GM13976 (cell line): ENCODE measurements around the gene CUX1.

Experiments
- DNase-seq: peaks from one replicate; pipeline ENCODE4 v3.0.0; 2012; ENCODE audit warnings: low spot score
- in situ Hi-C: fragments of 300-500 bp; cut with MboI; formaldehyde crosslinking; loops from one replicate; pipeline ENCODE4 v1.12.0; 2022; ENCODE audit warnings: low sequenced_read_pairs, mixed read lengths, inconsistent platforms; ENCODE audit not compliant: unreplicated experiment
- TF ChIP-seq, protein P1 (sequence below): IDR thresholded peaks from 2 replicates; pipeline ENCODE4 v1.5.1; 2012; ENCODE audit warnings: borderline replicate concordance, mild to moderate bottlenecking; ENCODE audit not compliant: insufficient read depth; ENCODE audit errors: extremely low read depth, missing control alignments, control extremely low read depth

Gene CUX1

DNA sequence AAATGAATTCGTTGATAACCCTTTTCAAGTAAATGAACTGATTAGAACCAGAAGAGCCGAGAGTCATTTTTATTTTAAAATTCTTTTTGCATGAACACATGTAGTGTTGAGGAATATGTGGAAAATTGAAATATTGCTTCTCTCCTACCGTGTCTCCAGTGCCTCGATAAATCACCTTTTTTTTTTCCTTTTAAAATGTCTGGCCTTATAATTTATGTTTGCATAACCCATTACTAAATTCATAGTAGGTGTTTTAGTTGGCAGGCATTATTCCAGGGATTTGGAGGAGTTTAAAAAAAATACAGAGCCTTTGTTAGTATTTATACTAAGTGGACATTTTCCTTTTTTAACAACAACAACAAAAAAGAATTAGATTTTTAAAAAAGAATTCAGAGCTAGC lies 115.6 kb downstream of the CUX1 start:
- no peak for DNase-seq
- in situ Hi-C loops = no loop called here
- TF ChIP-seq, protein P1, sequence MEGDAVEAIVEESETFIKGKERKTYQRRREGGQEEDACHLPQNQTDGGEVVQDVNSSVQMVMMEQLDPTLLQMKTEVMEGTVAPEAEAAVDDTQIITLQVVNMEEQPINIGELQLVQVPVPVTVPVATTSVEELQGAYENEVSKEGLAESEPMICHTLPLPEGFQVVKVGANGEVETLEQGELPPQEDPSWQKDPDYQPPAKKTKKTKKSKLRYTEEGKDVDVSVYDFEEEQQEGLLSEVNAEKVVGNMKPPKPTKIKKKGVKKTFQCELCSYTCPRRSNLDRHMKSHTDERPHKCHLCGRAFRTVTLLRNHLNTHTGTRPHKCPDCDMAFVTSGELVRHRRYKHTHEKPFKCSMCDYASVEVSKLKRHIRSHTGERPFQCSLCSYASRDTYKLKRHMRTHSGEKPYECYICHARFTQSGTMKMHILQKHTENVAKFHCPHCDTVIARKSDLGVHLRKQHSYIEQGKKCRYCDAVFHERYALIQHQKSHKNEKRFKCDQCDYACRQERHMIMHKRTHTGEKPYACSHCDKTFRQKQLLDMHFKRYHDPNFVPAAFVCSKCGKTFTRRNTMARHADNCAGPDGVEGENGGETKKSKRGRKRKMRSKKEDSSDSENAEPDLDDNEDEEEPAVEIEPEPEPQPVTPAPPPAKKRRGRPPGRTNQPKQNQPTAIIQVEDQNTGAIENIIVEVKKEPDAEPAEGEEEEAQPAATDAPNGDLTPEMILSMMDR = no peak

DNA sequence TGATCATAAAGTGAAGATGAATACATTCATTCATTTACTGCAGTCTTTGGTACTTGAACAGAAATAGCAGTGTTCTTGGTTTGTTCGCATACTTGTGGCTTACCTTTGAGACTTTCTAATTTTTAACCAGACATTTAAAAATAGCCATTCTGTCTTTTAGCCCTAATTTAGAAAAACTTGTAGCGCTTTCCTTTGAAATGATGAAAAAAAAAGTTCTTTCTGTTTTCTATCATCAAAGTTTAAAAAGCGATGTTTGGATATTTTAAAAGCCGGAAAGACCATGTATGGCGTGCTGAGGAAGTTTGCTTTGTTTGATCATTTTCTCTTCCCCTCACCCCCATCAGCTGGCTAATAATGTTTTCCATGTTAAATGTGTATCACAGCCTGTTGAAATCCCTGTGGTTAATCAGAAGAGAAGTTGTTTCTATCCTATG lies 116.3 kb downstream of the CUX1 start:
- in situ Hi-C loops = no loop called here
- TF ChIP-seq, protein P1 = no peak
- peak; percentile 67 for DNase-seq

DNA sequence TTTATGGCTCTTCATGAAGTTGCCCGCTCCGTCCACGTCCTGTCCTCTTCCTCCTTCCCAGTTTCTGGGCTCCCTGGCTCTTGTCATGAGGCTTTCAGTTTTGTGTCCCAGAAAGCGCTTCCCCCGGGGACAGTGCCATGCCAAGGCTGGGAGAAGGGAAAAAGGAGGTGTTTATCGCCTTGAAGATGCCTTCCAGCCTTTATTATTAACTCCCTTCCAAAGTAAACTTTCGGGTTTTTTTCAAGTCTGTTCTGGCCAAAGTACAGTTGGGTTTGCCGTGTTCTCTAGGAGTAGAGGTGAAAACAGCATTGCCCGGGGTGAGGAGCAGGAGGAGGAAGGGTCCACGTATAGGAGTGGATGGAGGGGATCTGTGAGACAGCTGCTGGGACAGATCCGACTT lies 117.2 kb downstream of the CUX1 start:
- no peak for DNase-seq
- TF ChIP-seq, protein P1 = no peak
- in situ Hi-C loops = no loop called here

DNA sequence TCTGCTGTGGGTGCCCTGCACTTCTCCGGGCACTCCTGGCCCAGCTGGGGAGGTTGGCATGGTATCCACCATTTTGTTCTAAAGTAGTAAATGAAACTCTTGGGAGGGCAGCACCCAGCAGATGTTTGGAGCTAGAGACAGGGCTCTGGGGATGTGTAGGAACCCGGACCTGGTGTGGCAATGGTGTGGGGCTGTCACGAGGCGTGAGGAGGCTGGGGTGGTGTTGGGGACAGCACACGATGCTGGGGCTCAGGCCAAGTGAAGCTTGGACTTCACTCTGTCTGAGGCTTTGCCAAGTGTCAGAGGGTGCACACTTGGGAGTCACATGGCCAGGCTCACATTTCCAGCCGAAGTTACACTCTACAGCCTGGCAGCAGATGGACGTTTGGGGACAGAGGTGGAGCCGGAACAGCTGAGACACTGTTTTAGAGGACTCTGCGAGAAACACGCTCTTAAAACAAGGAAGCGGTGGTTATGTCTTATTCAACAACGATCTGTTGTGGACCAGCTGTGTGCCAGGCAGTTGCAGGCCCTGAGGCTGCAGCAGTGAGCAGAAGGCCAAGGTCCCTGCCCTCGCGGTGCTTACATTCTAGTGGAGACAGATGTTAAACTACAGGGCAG lies 118.2 kb downstream of the CUX1 start:
- in situ Hi-C loops = no loop called here
- TF ChIP-seq, protein P1 = no peak
- peak; percentile 11 for DNase-seq

DNA sequence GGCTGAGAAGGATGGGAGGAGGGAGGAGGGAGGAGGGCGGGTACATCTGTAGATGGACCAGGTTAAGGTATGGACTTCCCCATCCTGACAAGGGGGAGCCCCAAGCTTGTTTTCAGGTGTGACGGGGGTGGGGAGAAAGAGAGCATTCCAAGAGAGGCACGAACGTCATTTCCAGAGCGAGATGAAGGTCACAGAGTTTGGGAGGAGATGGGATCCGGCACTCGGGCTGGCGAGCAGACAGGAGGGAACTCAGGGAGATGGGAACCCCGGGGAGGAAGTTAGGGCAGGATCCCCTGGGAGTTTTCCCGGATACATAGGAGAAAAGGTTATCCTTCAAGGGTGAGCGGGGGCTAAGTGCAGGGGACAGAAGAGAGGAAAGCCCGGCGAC lies 118.8 kb downstream of the CUX1 start:
- DNase-seq = peak; percentile 43
- TF ChIP-seq, protein P1 = no peak
- in situ Hi-C loops = no loop called here

DNA sequence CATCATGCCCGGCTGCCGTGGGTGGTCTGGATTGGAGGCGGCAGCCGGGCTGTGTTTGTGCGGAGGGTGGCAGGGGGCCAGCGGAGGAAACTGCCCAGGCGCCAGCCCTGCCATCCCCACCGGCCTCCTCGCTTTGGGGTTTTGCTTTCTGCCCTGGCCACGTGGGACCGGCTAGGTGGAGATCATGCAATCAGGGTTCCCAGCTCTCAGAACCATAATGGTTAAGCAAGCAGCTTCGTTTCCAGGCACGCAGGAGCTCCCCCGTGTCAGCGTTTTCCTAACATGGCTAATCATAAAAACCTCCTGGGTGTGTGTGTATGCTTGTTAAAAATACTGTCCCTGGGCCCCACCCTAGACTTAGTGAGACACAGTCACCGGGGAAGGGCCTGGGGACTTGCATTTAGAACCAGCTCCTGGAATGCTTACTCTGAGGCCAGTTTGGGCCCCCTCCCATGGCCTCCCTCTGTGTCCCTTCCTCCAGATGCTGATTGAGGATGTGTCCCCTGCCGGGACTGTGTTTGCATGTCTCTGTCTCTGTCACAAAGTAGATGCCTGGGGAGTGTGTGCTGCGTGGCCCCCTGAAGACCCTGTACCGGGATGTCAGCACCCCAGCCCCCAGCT lies 119.3 kb downstream of the CUX1 start:
- TF ChIP-seq, protein P1 = no peak
- DNase-seq = peak; percentile 18
- in situ Hi-C loops = no loop called here
